K562 (cell line): ENCODE measurements around the gene AUNIP. TPM values are rescaled to one million over a fixed set of nuclear protein-coding genes. Genes with fewer than 3 reads are reported as not detected.

Experiments
- C11orf30 ChIP-seq: fragments of 450-650 bp; IDR thresholded peaks from 2 replicates; pipeline ENCODE4 v1.6.1; 2016; ENCODE audit warnings: low read depth, mild to moderate bottlenecking
- DEAF1 ChIP-seq: fragments of 450-650 bp; formaldehyde crosslinking; IDR thresholded peaks from 2 replicates; pipeline ENCODE4 v1.4.0; 2020; ENCODE audit warnings: mild to moderate bottlenecking, moderate library complexity
- DNMT1 ChIP-seq: fragments of 450-650 bp; IDR thresholded peaks from 2 replicates; pipeline ENCODE4 v1.6.1; 2016; ENCODE audit warnings: antibody characterized with exemption, mild to moderate bottlenecking
- EP400 ChIP-seq: fragments of 450-650 bp; IDR thresholded peaks from 2 replicates; pipeline ENCODE4 v1.6.1; 2017; ENCODE audit warnings: antibody characterized with exemption, mild to moderate bottlenecking, moderate library complexity
- ESRRB ChIP-seq: fragments of 250-450 bp; sonication (Bioruptor Pico); IDR thresholded peaks from 2 replicates; pipeline ENCODE4 v1.5.0; 2020; ENCODE audit warnings: mild to moderate bottlenecking, moderate library complexity, borderline replicate concordance
- FOXA1 ChIP-seq: fragments of 450-650 bp; IDR thresholded peaks from 2 replicates; pipeline ENCODE4 v1.6.1; 2016; ENCODE audit warnings: mild to moderate bottlenecking, borderline replicate concordance
- MEF2A ChIP-seq: IDR thresholded peaks from 2 replicates; pipeline ENCODE4 v1.6.1; 2011; ENCODE audit warnings: low read depth, mild to moderate bottlenecking, low read length, moderate library complexity; ENCODE audit not compliant: control insufficient read depth
- NEUROD1 ChIP-seq: fragments of 150-350 bp; IDR thresholded peaks from 2 replicates; pipeline ENCODE4 v1.6.1; 2014; ENCODE audit warnings: borderline replicate concordance, low read length, low read depth; ENCODE audit not compliant: partially characterized antibody
- PCBP1 ChIP-seq: fragments of 200-400 bp; formaldehyde crosslinking; IDR thresholded peaks from 2 replicates; pipeline ENCODE4 v1.6.1; 2018; ENCODE audit warnings: mild to moderate bottlenecking, low read depth, low read length; ENCODE audit not compliant: poor library complexity, severe bottlenecking
- PHF21A ChIP-seq: fragments of 450-650 bp; IDR thresholded peaks from 2 replicates; pipeline ENCODE4 v1.6.1; 2017; ENCODE audit warnings: low read depth, borderline replicate concordance
- POLR2H ChIP-seq: IDR thresholded peaks from 2 replicates; pipeline ENCODE4 v1.6.1; 2016; ENCODE audit warnings: missing genetic modification characterization, low read depth, mild to moderate bottlenecking, control low read depth, missing compliant biosample characterization, moderate library complexity
- PTBP1 ChIP-seq: fragments of 200-400 bp; formaldehyde crosslinking; IDR thresholded peaks from 2 replicates; pipeline ENCODE4 v1.6.1; 2017; ENCODE audit warnings: low read depth, low read length
- RFX5 ChIP-seq: IDR thresholded peaks from 2 replicates; pipeline ENCODE4 v1.6.1; 2011; ENCODE audit warnings: low read depth, mild to moderate bottlenecking, improper control_type of control experiment, low read length
- STAG1 ChIP-seq: sonication (generic); formaldehyde crosslinking; IDR thresholded peaks from 2 replicates; pipeline ENCODE4 v1.5.0; 2020; ENCODE audit warnings: missing genetic modification reagents, borderline replicate concordance
- ZNF12 ChIP-seq: sonication (generic); formaldehyde crosslinking; IDR thresholded peaks from 2 replicates; pipeline ENCODE4 v1.4.0; 2020; ENCODE audit warnings: mild to moderate bottlenecking, missing genetic modification reagents
- ZNF398 ChIP-seq: fragments of 250-450 bp; sonication (Bioruptor Pico); IDR thresholded peaks from 2 replicates; pipeline ENCODE4 v1.8.0; 2021; ENCODE audit warnings: moderate library complexity, mild to moderate bottlenecking, inconsistent platforms
- ZNF431 ChIP-seq: sonication (generic); formaldehyde crosslinking; IDR thresholded peaks from 2 replicates; pipeline ENCODE4 v1.8.0; 2022; ENCODE audit warnings: mild to moderate bottlenecking, missing genetic modification reagents
- ZNF586 ChIP-seq: fragments of 450-650 bp; formaldehyde crosslinking; conservative IDR thresholded peaks from 2 replicates; pipeline ENCODE4 v1.4.0; 2020; ENCODE audit warnings: mild to moderate bottlenecking, moderate library complexity
- ZNF592 ChIP-seq: fragments of 450-650 bp; IDR thresholded peaks from 2 replicates; pipeline ENCODE4 v1.6.1; 2017; ENCODE audit warnings: antibody characterized with exemption, mild to moderate bottlenecking
- ZNF668 ChIP-seq: fragments of 250-450 bp; sonication (Bioruptor Pico); IDR thresholded peaks from 2 replicates; pipeline ENCODE4 v1.8.0; 2022; ENCODE audit warnings: mild to moderate bottlenecking, inconsistent platforms
- ZZZ3 ChIP-seq: fragments of 450-650 bp; IDR thresholded peaks from 2 replicates; pipeline ENCODE4 v1.6.1; 2016; ENCODE audit warnings: antibody characterized with exemption, mild to moderate bottlenecking, moderate library complexity
- polyA plus RNA-seq, 8 experiments: library from polyadenylated mRNA; depleted of rRNA in 4 of 8; stranded (reverse) in 5 of 8; unstranded in 3 of 8; fragments of >200 nt; fragmentation: Nextera tagmentation in 2 of 8; fragmentation: Illumina TruSeq in 1 of 8; extraction: Ambion mirVana in 2 of 8; extraction: Trizol in 1 of 8; gene quantifications; 2 replicates each; pipeline versions ENCODE4 v1.2.1 to v1.2.3, GENCODE V29; 2011 to 2014; ENCODE audit warnings: inconsistent platforms in 1 of 8, missing spikeins in 1 of 8
- total RNA-seq, 7 experiments: library from RNA; depleted of rRNA in 6 of 7; stranded (reverse); fragments of >200 nt in 6 of 7; fragmentation: Illumina TruSeq in 2 of 7; extraction: Trizol in 2 of 7; gene quantifications; 2 replicates each; pipeline versions ENCODE4 v1.2.1 to v1.2.3, GENCODE V29; 2011 to 2021; ENCODE audit warnings: low replicate concordance in 1 of 7

AUNIP gene
- total and polyA plus RNA-seq, 9 of the 15 experiments (the other 6 are each of a cell fraction or from before 2014, with no cell fraction given), result 12.1 to 53.8 (median 47.1) TPM

- peak; percentile 78 for TF ChIP-seq POLR2H (tag)
- TF ChIP-seq STAG1 (CRISPR knock-in tag), result no peak
- TF ChIP-seq ZNF586 (CRISPR knock-in tag), result no peak
- no peak for TF ChIP-seq MEF2A
- TF ChIP-seq ZNF431, result no peak
- TF ChIP-seq ZNF398 (CRISPR knock-in tag), result no peak
- TF ChIP-seq DNMT1, result no peak
- TF ChIP-seq RFX5, result no peak
- no peak for TF ChIP-seq ESRRB
- TF ChIP-seq PCBP1, result peak; percentile 81
- TF ChIP-seq DEAF1 (CRISPR knock-in tag), result no peak
- TF ChIP-seq C11orf30, result peak; percentile 57
- TF ChIP-seq ZNF592, result 0 out of 2 replicates have a peak, but pooled peaks have one; percentile 34
- no peak for TF ChIP-seq ZNF12 (CRISPR knock-in tag)
- peak; percentile 71 for TF ChIP-seq EP400
- TF ChIP-seq NEUROD1, result no peak
- no peak for TF ChIP-seq PHF21A
- no peak for TF ChIP-seq ZNF668 (CRISPR knock-in tag)
- no peak for TF ChIP-seq FOXA1
- no peak for TF ChIP-seq PTBP1
- TF ChIP-seq ZZZ3, result no peak
Measured at GRCh38 chr1:25819491-25820246, 39.6 kb downstream of the AUNIP start, which contains the start of gene MTFR1L (continued).
